K562 (cell line): ENCODE data around the gene CCNK.

Source experiments
- CEBPG ChIP-seq, 3 experiments: fragments of 200-800 bp in 1 of 3; sonication (Bioruptor generic) in 1 of 3; sonication (generic) in 1 of 3; formaldehyde crosslinking in 1 of 3; IDR thresholded peaks in 2 of 3; conservative IDR thresholded peaks in 1 of 3; 2 replicates each; pipeline versions ENCODE4 v1.6.1 to v1.8.0; 2016 to 2022; ENCODE audit warnings: missing compliant biosample characterization in 2 of 3, missing genetic modification characterization in 2 of 3, mild to moderate bottlenecking in 1 of 3, missing genetic modification reagents in 1 of 3
- CSDE1 ChIP-seq, 2 experiments: fragments of 450-650 bp; IDR thresholded peaks; 2 replicates each; pipeline ENCODE4 v1.6.1; 2016; ENCODE audit warnings: mild to moderate bottlenecking in 1 of 2
- KLF1 ChIP-seq: fragments of 450-650 bp; IDR thresholded peaks from 2 replicates; pipeline ENCODE4 v1.6.1; 2016; ENCODE audit warnings: missing genetic modification characterization, missing compliant biosample characterization
- SAFB ChIP-seq: fragments of 200-400 bp; formaldehyde crosslinking; IDR thresholded peaks from 2 replicates; pipeline ENCODE4 v1.6.1; 2017; ENCODE audit warnings: low read depth, low read length, borderline replicate concordance
- ZBTB7A ChIP-seq: IDR thresholded peaks from 2 replicates; pipeline ENCODE4 v1.6.1; 2011; ENCODE audit warnings: low read depth, mild to moderate bottlenecking, low read length, moderate library complexity, borderline replicate concordance; ENCODE audit not compliant: control insufficient read depth
- ZFX ChIP-seq: sonication (generic); formaldehyde crosslinking; IDR thresholded peaks from 2 replicates; pipeline ENCODE4 v1.8.0; 2022; ENCODE audit warnings: mild to moderate bottlenecking, missing genetic modification reagents, moderate library complexity
- TF ChIP-seq, protein P1 (sequence below): fragments of 250-450 bp; sonication (Bioruptor Pico); IDR thresholded peaks from 2 replicates; pipeline ENCODE4 v1.8.0; 2022; ENCODE audit warnings: inconsistent platforms, mild to moderate bottlenecking, moderate library complexity, borderline replicate concordance

DNA sequence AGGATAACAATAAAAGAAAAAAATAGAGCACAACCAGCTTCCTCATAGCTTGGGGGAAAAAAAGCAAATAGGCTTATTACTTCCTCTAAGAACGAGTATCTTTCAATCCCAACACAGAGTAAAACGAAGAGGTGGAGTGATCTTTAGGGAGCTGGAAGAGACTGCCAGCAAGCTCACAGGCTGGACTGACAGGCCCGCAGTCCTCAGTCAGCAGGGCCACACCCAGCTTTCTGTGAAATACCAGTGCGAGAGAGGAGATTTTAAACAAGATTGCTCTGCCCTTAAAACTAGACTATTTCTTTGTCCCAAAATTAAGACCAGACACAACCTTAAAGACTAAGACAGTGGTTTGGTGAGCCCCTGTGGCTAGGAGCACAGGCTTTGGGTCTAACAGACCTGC is 33.5 kb upstream of the CCNK start:
- no peak for TF ChIP-seq SAFB
- TF ChIP-seq, protein P1, sequence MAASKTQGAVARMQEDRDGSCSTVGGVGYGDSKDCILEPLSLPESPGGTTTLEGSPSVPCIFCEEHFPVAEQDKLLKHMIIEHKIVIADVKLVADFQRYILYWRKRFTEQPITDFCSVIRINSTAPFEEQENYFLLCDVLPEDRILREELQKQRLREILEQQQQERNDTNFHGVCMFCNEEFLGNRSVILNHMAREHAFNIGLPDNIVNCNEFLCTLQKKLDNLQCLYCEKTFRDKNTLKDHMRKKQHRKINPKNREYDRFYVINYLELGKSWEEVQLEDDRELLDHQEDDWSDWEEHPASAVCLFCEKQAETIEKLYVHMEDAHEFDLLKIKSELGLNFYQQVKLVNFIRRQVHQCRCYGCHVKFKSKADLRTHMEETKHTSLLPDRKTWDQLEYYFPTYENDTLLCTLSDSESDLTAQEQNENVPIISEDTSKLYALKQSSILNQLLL (CRISPR knock-in tag), result no peak
- TF ChIP-seq ZFX, result no peak
- TF ChIP-seq ZBTB7A, result no peak
- TF ChIP-seq CSDE1 (IDR thresholded peaks at IDR 0.05), result no peak
- no peak for TF ChIP-seq KLF1
- no peak for TF ChIP-seq CEBPG (CRISPR knock-in tag; IDR thresholded peaks at IDR 0.05)
- no peak for TF ChIP-seq CEBPG (tag; conservative IDR thresholded peaks at IDR 0.05 in 1 of 2, IDR thresholded peaks at IDR 0.05 in 1 of 2)
